HG02870 (cell line): ENCODE measurements around the gene LTBP1.

Source experiments
- ATAC-seq: cut with Tn5 transposase; IDR thresholded peaks from one replicate; pipeline ENCODE4 v1.9.1; 2021; ENCODE audit warnings: mild to moderate bottlenecking, moderate library complexity; ENCODE audit not compliant: unreplicated experiment

The LTBP1 gene

GRCh38 chr2:33069894-33070651, 123.3 kb downstream of the LTBP1 start:
- no peak for ATAC-seq

- no peak for ATAC-seq
Measured at GRCh38 chr2:33071591-33071990, 124.8 kb downstream of the LTBP1 start.

- no peak for ATAC-seq
Measured at GRCh38 chr2:33072614-33073013, 125.9 kb downstream of the LTBP1 start.

- ATAC-seq, result no peak
Measured at GRCh38 chr2:33073018-33073417, 126.3 kb downstream of the LTBP1 start.

- ATAC-seq, result no peak
Measured at GRCh38 chr2:33074197-33074596, 127.4 kb downstream of the LTBP1 start.

- ATAC-seq, result no peak
Measured at GRCh38 chr2:33077311-33077710, 130.6 kb downstream of the LTBP1 start.

- no peak for ATAC-seq
Measured at GRCh38 chr2:33077844-33078243, 131.1 kb downstream of the LTBP1 start.

- no peak for ATAC-seq
Measured at GRCh38 chr2:33081691-33082090, 134.9 kb downstream of the LTBP1 start.

- ATAC-seq, result no peak
Measured at GRCh38 chr2:33083699-33084387, 137.1 kb downstream of the LTBP1 start.

GRCh38 chr2:33084433-33084832, 137.7 kb downstream of the LTBP1 start:
- no peak for ATAC-seq

- no peak for ATAC-seq
Measured at GRCh38 chr2:33085646-33086045, 138.9 kb downstream of the LTBP1 start.

GRCh38 chr2:33086400-33087015, 139.8 kb downstream of the LTBP1 start:
- ATAC-seq, result no peak

- ATAC-seq, result no peak
Measured at GRCh38 chr2:33090553-33091134, 143.9 kb downstream of the LTBP1 start.

GRCh38 chr2:33091541-33092123, 144.9 kb downstream of the LTBP1 start:
- no peak for ATAC-seq

GRCh38 chr2:33093283-33093993, 146.7 kb downstream of the LTBP1 start:
- ATAC-seq, result no peak

GRCh38 chr2:33094303-33094702, 147.6 kb downstream of the LTBP1 start:
- ATAC-seq, result no peak

- ATAC-seq, result no peak
Measured at GRCh38 chr2:33099989-33100388, 153.2 kb downstream of the LTBP1 start.

- no peak for ATAC-seq
Measured at GRCh38 chr2:33100921-33101320, 154.2 kb downstream of the LTBP1 start.

- ATAC-seq, result no peak
Measured at GRCh38 chr2:33104052-33104623, 157.4 kb downstream of the LTBP1 start.

- no peak for ATAC-seq
Measured at GRCh38 chr2:33104726-33105125, 158.0 kb downstream of the LTBP1 start.
